Endothelial cell of umbilical vein (primary cell): Measurements from ENCODE around the gene MTIF3. TPM values are rescaled to one million over a fixed set of nuclear protein-coding genes. Genes with fewer than 3 reads are reported as not detected.

Experiments
- BruUV-seq: library from RNA; stranded (reverse); fragments of 400-500 nt; replicated peaks from 2 replicates; lab custom pipeline; 2021; lab: Mats Ljungman, UMichigan
- CTCF ChIA-PET: fragments of 300-600, 350-600 bp; sonication (Branson Sonifier 250); formaldehyde crosslinking; loops from one replicate; lab custom pipeline; 2021; ENCODE audit warnings: antibody characterized with exemption, inconsistent platforms; lab: Charles Lee
- POLR2A ChIA-PET: fragments of 300-600, 350-600 bp; sonication (Branson Sonifier 250); formaldehyde crosslinking; loops from one replicate; lab custom pipeline; 2021; ENCODE audit warnings: antibody characterized with exemption, inconsistent platforms; lab: Charles Lee
- DNase-seq: peaks from one replicate; pipeline ENCODE4 v3.0.0-alpha.2; 2011; ENCODE audit warnings: low read depth, low spot score
- FAIRE-seq: peaks from 2 replicates; lab custom pipeline; 2011; peaks lifted over from hg19 to GRCh38; lab: Jason Lieb, UNC
- H2AFZ ChIP-seq: 2 replicates; pipeline ENCODE4 v1.6.0; 2012; ENCODE audit warnings: low read depth, low read length, control low read depth, inconsistent platforms
- H3K27ac ChIP-seq: 2 replicates; pipeline ENCODE4 v1.5.1; 2011; ENCODE audit warnings: low read depth, mild to moderate bottlenecking, control low read depth, low read length, moderate library complexity; ENCODE audit not compliant: insufficient read depth
- H3K27me3 ChIP-seq, 2 experiments: 2 replicates each; pipeline versions ENCODE4 v1.6.0 to v1.6.1; 2011; ENCODE audit warnings: low read length in 2 of 2, mixed read lengths in 1 of 2; ENCODE audit not compliant: control insufficient read depth in 2 of 2, insufficient read depth in 2 of 2
- H3K36me3 ChIP-seq, 2 experiments: 2 replicates in 1 of 2; 3 replicates in 1 of 2; pipeline ENCODE4 v1.5.1; 2011; ENCODE audit warnings: low read length in 2 of 2, mild to moderate bottlenecking in 1 of 2, moderate library complexity in 1 of 2; ENCODE audit not compliant: control insufficient read depth in 2 of 2, insufficient read depth in 2 of 2; ENCODE audit errors: extremely low read depth in 1 of 2
- H3K4me1 ChIP-seq: 3 replicates; pipeline ENCODE4 v1.5.1; 2011; ENCODE audit warnings: mild to moderate bottlenecking, low read length; ENCODE audit not compliant: control insufficient read depth, insufficient read depth; ENCODE audit errors: extremely low read depth
- H3K4me2 ChIP-seq: 2 replicates; pipeline ENCODE4 v1.6.1; 2011; ENCODE audit warnings: low read length, control low read depth, mixed read lengths; ENCODE audit not compliant: insufficient read depth
- H3K4me3 ChIP-seq, 3 experiments: fragments of 200-600 bp in 1 of 3; sonication (generic), shearing (Covaris generic) in 1 of 3; replicated peaks in 1 of 3; 2 replicates each; pipeline ENCODE4 v1.5.1; 2011 to 2016; ENCODE audit warnings: control low read depth in 3 of 3, low read length in 3 of 3, mild to moderate bottlenecking in 2 of 3, inconsistent platforms in 1 of 3, low read depth in 1 of 3, moderate library complexity in 1 of 3; ENCODE audit not compliant: insufficient read depth in 1 of 3
- H3K79me2 ChIP-seq: 2 replicates; pipeline ENCODE4 v1.6.0; 2012; ENCODE audit warnings: low read length, inconsistent platforms; ENCODE audit not compliant: control insufficient read depth, insufficient read depth
- H3K9ac ChIP-seq: replicated peaks from 2 replicates; pipeline ENCODE3; 2011; ENCODE audit warnings: low read length, control low read depth; ENCODE audit not compliant: insufficient read depth; ENCODE audit errors: extremely low read depth
- H3K9me1 ChIP-seq: replicated peaks from 3 replicates; pipeline ENCODE4 v1.6.0; 2011; ENCODE audit warnings: mild to moderate bottlenecking, low read length; ENCODE audit not compliant: control insufficient read depth, insufficient read depth; ENCODE audit errors: extremely low read depth
- H3K9me3 ChIP-seq: replicated peaks from 2 replicates; pipeline ENCODE4 v1.5.1; 2012; ENCODE audit warnings: low read length, inconsistent platforms; ENCODE audit not compliant: control insufficient read depth, insufficient read depth
- H4K20me1 ChIP-seq: replicated peaks from 2 replicates; pipeline ENCODE3; 2011; ENCODE audit warnings: mild to moderate bottlenecking, low read length; ENCODE audit not compliant: control insufficient read depth, insufficient read depth; ENCODE audit errors: extremely low read depth
- EZH2 ChIP-seq: IDR thresholded peaks from 2 replicates; pipeline ENCODE4 v1.6.1; 2012; ENCODE audit warnings: borderline replicate concordance, low read depth, mild to moderate bottlenecking, moderate library complexity, low read length, inconsistent platforms; ENCODE audit not compliant: severe bottlenecking
- FOS ChIP-seq: IDR thresholded peaks from 2 replicates; pipeline ENCODE4 v1.6.1; 2011; ENCODE audit warnings: mild to moderate bottlenecking, low read length, moderate library complexity, borderline replicate concordance; ENCODE audit not compliant: insufficient read depth
- GATA2 ChIP-seq: IDR thresholded peaks from 2 replicates; pipeline ENCODE4 v1.7.0; 2011; ENCODE audit warnings: low read depth, mild to moderate bottlenecking, moderate library complexity, mixed read lengths, low read length; ENCODE audit not compliant: insufficient read length, insufficient read depth
- JUN ChIP-seq: IDR thresholded peaks from 2 replicates; pipeline ENCODE4 v1.6.1; 2011; ENCODE audit warnings: borderline replicate concordance, low read depth; ENCODE audit not compliant: insufficient read length, insufficient read depth
- MYC ChIP-seq: IDR thresholded peaks from one replicate; pipeline ENCODE4 v1.6.1; 2011; ENCODE audit warnings: mild to moderate bottlenecking, low read depth, low read length
- POLR2A ChIP-seq: IDR thresholded peaks from 2 replicates; pipeline ENCODE4 v1.6.1; 2012; ENCODE audit warnings: low read depth, mild to moderate bottlenecking, control low read depth, low read length
- POLR2AphosphoS5 ChIP-seq: IDR thresholded peaks from 2 replicates; pipeline ENCODE4 v1.6.1; 2012; ENCODE audit warnings: low read depth, mild to moderate bottlenecking, control low read depth, low read length, moderate library complexity; ENCODE audit not compliant: insufficient read depth
- dilution Hi-C: fragments of 300-500 bp; cut with MboI; formaldehyde crosslinking; loops from one replicate; pipeline ENCODE4 v1.15.0; 2019; ENCODE audit warnings: low sequenced_read_pairs; ENCODE audit not compliant: extremely low pct_ligation_motif_present
- intact Hi-C: fragments of 100-400 bp; cut with micrococcal nuclease; formaldehyde crosslinking; loops from one replicate; pipeline ENCODE4 v1.10.0; 2022
- polyA plus RNA-seq, 4 experiments: library from polyadenylated mRNA; depleted of rRNA in 3 of 4; stranded (reverse) in 3 of 4; unstranded in 1 of 4; fragments of >200 nt; gene quantifications; 2 replicates each; pipeline versions ENCODE4 v1.2.1 to v1.2.3, GENCODE V29; 2011 to 2012; ENCODE audit warnings: missing spikeins in 1 of 4
- total RNA-seq: library from RNA; stranded (reverse); gene quantifications from 2 replicates; pipeline ENCODE4 v1.2.3, GENCODE V29; 2021
- TF ChIP-seq, protein P1 (sequence below): IDR thresholded peaks from 2 replicates; pipeline ENCODE4 v1.6.1; 2011; ENCODE audit not compliant: insufficient read depth, insufficient read length
- TF ChIP-seq, protein P2 (sequence below), 2 donors: IDR thresholded peaks; 1 replicate in 1 of 2; 2 replicates in 1 of 2; pipeline ENCODE4 v1.5.1; 2011; ENCODE audit warnings: low read length in 2 of 2, mild to moderate bottlenecking in 2 of 2, moderate library complexity in 2 of 2, control low read depth in 1 of 2, inconsistent platforms in 1 of 2, low read depth in 1 of 2; ENCODE audit not compliant: insufficient read depth in 1 of 2; ENCODE audit errors: extremely low read depth in 1 of 2

Gene MTIF3
- total and polyA plus RNA-seq, 2 donors (not counting 3 experiments of a cell fraction or from before 2014, with no cell fraction given) = 23.5 to 37.5 TPM

DNA sequence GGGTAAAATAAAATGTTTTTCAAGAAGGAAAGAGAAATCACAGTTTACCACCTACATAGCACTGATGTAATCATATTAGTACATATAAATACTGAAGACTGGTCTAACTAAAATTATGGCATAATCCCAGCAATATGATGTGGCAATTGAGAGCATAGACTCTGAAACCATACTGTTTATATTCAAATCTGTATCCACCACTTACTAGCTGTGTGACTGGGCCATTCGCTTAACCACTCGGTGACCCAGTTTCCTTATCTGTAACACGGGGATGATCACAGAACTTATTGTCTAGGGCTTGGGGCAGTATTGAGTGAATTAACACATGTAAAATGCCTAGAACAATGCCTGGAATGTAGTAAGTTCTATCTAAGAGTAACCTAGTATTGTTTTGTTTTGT is 39.0 kb downstream of the MTIF3 start:
- no TSS peak for BruUV-seq
- FAIRE-seq (no peak), DNase-seq (no peak)
- dilution Hi-C loops (no loop called here), intact Hi-C loops (no loop called here)
- TF ChIP-seq MYC (no peak), POLR2A (no peak), POLR2AphosphoS5 (no peak), JUN (no peak), EZH2 (no peak), FOS (no peak), GATA2 (no peak)
- TF ChIP-seq, protein P1, sequence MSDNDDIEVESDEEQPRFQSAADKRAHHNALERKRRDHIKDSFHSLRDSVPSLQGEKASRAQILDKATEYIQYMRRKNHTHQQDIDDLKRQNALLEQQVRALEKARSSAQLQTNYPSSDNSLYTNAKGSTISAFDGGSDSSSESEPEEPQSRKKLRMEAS = no peak
- TF ChIP-seq, protein P2, sequence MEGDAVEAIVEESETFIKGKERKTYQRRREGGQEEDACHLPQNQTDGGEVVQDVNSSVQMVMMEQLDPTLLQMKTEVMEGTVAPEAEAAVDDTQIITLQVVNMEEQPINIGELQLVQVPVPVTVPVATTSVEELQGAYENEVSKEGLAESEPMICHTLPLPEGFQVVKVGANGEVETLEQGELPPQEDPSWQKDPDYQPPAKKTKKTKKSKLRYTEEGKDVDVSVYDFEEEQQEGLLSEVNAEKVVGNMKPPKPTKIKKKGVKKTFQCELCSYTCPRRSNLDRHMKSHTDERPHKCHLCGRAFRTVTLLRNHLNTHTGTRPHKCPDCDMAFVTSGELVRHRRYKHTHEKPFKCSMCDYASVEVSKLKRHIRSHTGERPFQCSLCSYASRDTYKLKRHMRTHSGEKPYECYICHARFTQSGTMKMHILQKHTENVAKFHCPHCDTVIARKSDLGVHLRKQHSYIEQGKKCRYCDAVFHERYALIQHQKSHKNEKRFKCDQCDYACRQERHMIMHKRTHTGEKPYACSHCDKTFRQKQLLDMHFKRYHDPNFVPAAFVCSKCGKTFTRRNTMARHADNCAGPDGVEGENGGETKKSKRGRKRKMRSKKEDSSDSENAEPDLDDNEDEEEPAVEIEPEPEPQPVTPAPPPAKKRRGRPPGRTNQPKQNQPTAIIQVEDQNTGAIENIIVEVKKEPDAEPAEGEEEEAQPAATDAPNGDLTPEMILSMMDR (IDR thresholded peaks at IDR 0.05; ENCODE audit: extremely low read depth in 1 of 2, insufficient read depth in 1 of 2, low read depth in 1 of 2, low read length in 2 of 2) = no peak
- Histone ChIP-seq H3K9me1 (no peaks in the 10 kb centered on the region), H2AFZ (no peak overlapping the region), H3K4me2 (no peak overlapping the region), H3K4me1 (no peaks in the 10 kb centered on the region), H3K36me3 (no peaks in the 10 kb centered on the region), H3K27me3 (peaks cover 26 to 28% of the 10 kb centered on the region in 2 experiments), H3K4me3 (no peak overlapping the region), H3K79me2 (no peaks in the 10 kb centered on the region), H3K27ac (no peak overlapping the region), H4K20me1 (no peaks in the 10 kb centered on the region), H3K9ac (no peak overlapping the region), H3K9me3 (no peaks in the 10 kb centered on the region)
- POLR2A ChIA-PET = no interaction called here
- CTCF ChIA-PET = interaction anchor here (1.2 to 1.5 kb wide), 2 partner anchors 8 to 14 kb away, joined by 4 read pairs; no protein-coding TSS in a partner anchor
